K562 (cell line): ENCODE measurements around the gene SLC9A3. TPM values are rescaled to one million over a fixed set of nuclear protein-coding genes. Genes with fewer than 3 reads are reported as not detected.

Experiments used
- ATAC-seq: fragments of 200-7000 bp; cut with Tn5 transposase; 3 replicates; pipeline ENCODE4 v1.9.1; 2020; ENCODE audit warnings: moderate library complexity
- BruUV-seq: library from RNA; stranded (reverse); fragments of 400-500 nt; replicated peaks from 2 replicates; lab custom pipeline; 2021; lab: Mats Ljungman, UMichigan
- CTCF ChIA-PET: fragments of 300-600 bp; formaldehyde crosslinking; extraction: SDS; loops from one replicate; lab custom pipeline; 2021; ENCODE audit warnings: low intra/inter-chr PET ratio; lab: Yijun Ruan, JAX
- POLR2A ChIA-PET: fragments of 300-600, 350-650 bp; sonication (Branson Sonifier 250); formaldehyde crosslinking; extraction: SDS; loops from one replicate; lab custom pipeline; 2021; ENCODE audit warnings: antibody characterized with exemption, inconsistent platforms; lab: Yijun Ruan, JAX
- DNase-seq, 4 experiments: peaks; one replicate each; pipeline versions ENCODE4 v3.0.0 to v3.0.0-alpha.2; 2011 to 2018; ENCODE audit warnings: low spot score in 3 of 4, mixed read lengths in 3 of 4; ENCODE audit errors: extremely low read depth in 1 of 4
- FAIRE-seq: peaks from 2 replicates; lab custom pipeline; 2011; peaks lifted over from hg19 to GRCh38; lab: Jason Lieb, UNC
- H2AFZ ChIP-seq: 2 replicates; pipeline ENCODE4 v1.6.0; 2011; ENCODE audit warnings: low read depth, low read length, control low read depth, inconsistent platforms
- H3K27ac ChIP-seq: fragments of 200-600 bp; 3 replicates; pipeline ENCODE4 v1.8.0; 2011; ENCODE audit warnings: low read depth, mild to moderate bottlenecking, control low read depth, inconsistent platforms, low read length, moderate library complexity, mixed read lengths; ENCODE audit errors: extremely low read depth
- H3K27me3 ChIP-seq, 2 experiments: fragments of 300-600 bp in 1 of 2; 2 replicates in 1 of 2; 3 replicates in 1 of 2; pipeline versions ENCODE4 v1.6.0 to v1.8.0; 2011; ENCODE audit warnings: inconsistent platforms in 2 of 2, low read length in 2 of 2, mild to moderate bottlenecking in 1 of 2, mixed read lengths in 1 of 2, moderate library complexity in 1 of 2; ENCODE audit not compliant: control insufficient read depth in 2 of 2, insufficient read depth in 2 of 2
- H3K36me3 ChIP-seq: fragments of 300-600 bp; 3 replicates; pipeline ENCODE4 v1.8.0; 2011; ENCODE audit warnings: mild to moderate bottlenecking, low read length, inconsistent platforms; ENCODE audit not compliant: control insufficient read depth, insufficient read depth
- H3K4me1 ChIP-seq, 2 experiments: fragments of 200-600 bp in 1 of 2; replicated peaks in 1 of 2; 2 replicates in 1 of 2; 3 replicates in 1 of 2; pipeline versions ENCODE4 v1.5.1 to v1.8.0; 2011; ENCODE audit warnings: inconsistent platforms in 2 of 2, low read length in 2 of 2, mild to moderate bottlenecking in 1 of 2, mixed read lengths in 1 of 2, moderate library complexity in 1 of 2; ENCODE audit not compliant: control insufficient read depth in 2 of 2, insufficient read depth in 2 of 2
- H3K4me2 ChIP-seq: 2 replicates; pipeline ENCODE4 v1.6.1; 2011; ENCODE audit warnings: low read length, control low read depth, inconsistent platforms, mixed read lengths; ENCODE audit not compliant: insufficient read depth
- H3K4me3 ChIP-seq: fragments of 200-600 bp; sonication (generic), shearing (Covaris generic); 2 replicates; pipeline ENCODE4 v1.5.1; 2016; ENCODE audit warnings: control low read depth, inconsistent platforms
- H3K79me2 ChIP-seq: fragments of 200-600 bp; 3 replicates; pipeline ENCODE4 v1.8.0; 2011; ENCODE audit warnings: low read length, inconsistent platforms; ENCODE audit not compliant: control insufficient read depth, insufficient read depth
- H3K9ac ChIP-seq, 2 experiments: 2 replicates each; pipeline versions ENCODE4 v1.6.0 to v1.6.1; 2011; ENCODE audit warnings: low read depth in 2 of 2, low read length in 2 of 2, control low read depth in 1 of 2, inconsistent platforms in 1 of 2, mild to moderate bottlenecking in 1 of 2, mixed read lengths in 1 of 2; ENCODE audit not compliant: insufficient read depth in 1 of 2
- H3K9me1 ChIP-seq: one replicate; pipeline ENCODE4 v1.6.0; 2011; ENCODE audit warnings: inconsistent platforms, mild to moderate bottlenecking, low read length, moderate library complexity; ENCODE audit not compliant: control insufficient read depth, insufficient read depth
- H3K9me3 ChIP-seq: replicated peaks from 2 replicates; pipeline ENCODE4 v1.5.1; 2011; ENCODE audit warnings: low read depth, low read length, inconsistent platforms; ENCODE audit not compliant: control insufficient read depth, insufficient read depth
- H4K20me1 ChIP-seq: replicated peaks from 2 replicates; pipeline ENCODE4 v1.6.1; 2011; ENCODE audit warnings: low read length, inconsistent platforms, mixed read lengths; ENCODE audit not compliant: control insufficient read depth, insufficient read depth
- ILK ChIP-seq: fragments of 450-650 bp; IDR thresholded peaks from 2 replicates; pipeline ENCODE4 v1.6.1; 2016; ENCODE audit warnings: missing genetic modification characterization, low read depth, mild to moderate bottlenecking, missing compliant biosample characterization, moderate library complexity, borderline replicate concordance
- POLR2G ChIP-seq: fragments of 200-400 bp; formaldehyde crosslinking; IDR thresholded peaks from 2 replicates; pipeline ENCODE4 v1.6.1; 2017; ENCODE audit warnings: low read depth, mild to moderate bottlenecking, antibody characterized with exemption, low read length, moderate library complexity
- SETDB1 ChIP-seq: IDR thresholded peaks from one replicate; pipeline ENCODE4 v1.6.1; 2012; ENCODE audit warnings: low read length, control low read depth, inconsistent platforms
- TEAD2 ChIP-seq: fragments of 450-650 bp; IDR thresholded peaks from 2 replicates; pipeline ENCODE4 v1.6.1; 2016; ENCODE audit warnings: missing genetic modification characterization, control low read depth, missing compliant biosample characterization
- ZNF274 ChIP-seq: IDR thresholded peaks from 2 replicates; pipeline ENCODE4 v1.6.1; 2011; ENCODE audit warnings: low read depth, mild to moderate bottlenecking, low read length, moderate library complexity, borderline replicate concordance
- ZNF764 ChIP-seq: fragments of 250-450 bp; sonication (Bioruptor Pico); IDR thresholded peaks from 2 replicates; pipeline ENCODE4 v1.4.0; 2020; ENCODE audit warnings: low read depth, mild to moderate bottlenecking, moderate library complexity
- WGBS: fragments of 100-300 bp; shearing (Covaris generic); methylation state at CpG from one replicate; pipeline ENCODE4 v1.1.6; 2016; ENCODE audit warnings: low coverage, mixed read lengths; ENCODE audit not compliant: insufficient coverage; ENCODE audit errors: missing lambda C conversion rate; 5-methylcytosine and 5-hydroxymethylcytosine counted together
- in situ Hi-C: fragments of 300-500 bp; cut with MboI; formaldehyde crosslinking; loops from 4 replicates; pipeline ENCODE4 v1.15.0; 2018; ENCODE audit warnings: inconsistent platforms, mixed read lengths
- intact Hi-C: fragments of 100-400 bp; cut with micrococcal nuclease; formaldehyde crosslinking; loops from 2 replicates; pipeline ENCODE4 v1.14.2; 2022
- polyA plus RNA-seq, 8 experiments: library from polyadenylated mRNA; depleted of rRNA in 4 of 8; stranded (reverse) in 5 of 8; unstranded in 3 of 8; fragments of >200 nt; fragmentation: Nextera tagmentation in 2 of 8; fragmentation: Illumina TruSeq in 1 of 8; extraction: Ambion mirVana in 2 of 8; extraction: Trizol in 1 of 8; gene quantifications; 2 replicates each; pipeline versions ENCODE4 v1.2.1 to v1.2.3, GENCODE V29; 2011 to 2014; ENCODE audit warnings: inconsistent platforms in 1 of 8, missing spikeins in 1 of 8
- total RNA-seq, 7 experiments: library from RNA; depleted of rRNA in 6 of 7; stranded (reverse); fragments of >200 nt in 6 of 7; fragmentation: Illumina TruSeq in 2 of 7; extraction: Trizol in 2 of 7; gene quantifications; 2 replicates each; pipeline versions ENCODE4 v1.2.1 to v1.2.3, GENCODE V29; 2011 to 2021; ENCODE audit warnings: low replicate concordance in 1 of 7
- TF ChIP-seq, protein P1 (sequence below), 2 experiments: IDR thresholded peaks in 1 of 2; conservative IDR thresholded peaks in 1 of 2; 2 replicates each; pipeline ENCODE4 v1.6.1; 2016; ENCODE audit warnings: low read depth in 2 of 2, mild to moderate bottlenecking in 1 of 2, missing compliant biosample characterization in 1 of 2, missing genetic modification characterization in 1 of 2, moderate library complexity in 1 of 2
- TF ChIP-seq, protein P2 (sequence below): fragments of 200-800 bp; sonication (Bioruptor generic); IDR thresholded peaks from 2 replicates; pipeline ENCODE4 v1.6.1; 2017; ENCODE audit warnings: missing genetic modification characterization, missing compliant biosample characterization

The SLC9A3 gene
- total and polyA plus RNA-seq, 9 of the 15 experiments (the other 6 are each of a cell fraction or from before 2014, with no cell fraction given): 1.5 to 5.8 (median 3.7) TPM; not detected in 2

DNA sequence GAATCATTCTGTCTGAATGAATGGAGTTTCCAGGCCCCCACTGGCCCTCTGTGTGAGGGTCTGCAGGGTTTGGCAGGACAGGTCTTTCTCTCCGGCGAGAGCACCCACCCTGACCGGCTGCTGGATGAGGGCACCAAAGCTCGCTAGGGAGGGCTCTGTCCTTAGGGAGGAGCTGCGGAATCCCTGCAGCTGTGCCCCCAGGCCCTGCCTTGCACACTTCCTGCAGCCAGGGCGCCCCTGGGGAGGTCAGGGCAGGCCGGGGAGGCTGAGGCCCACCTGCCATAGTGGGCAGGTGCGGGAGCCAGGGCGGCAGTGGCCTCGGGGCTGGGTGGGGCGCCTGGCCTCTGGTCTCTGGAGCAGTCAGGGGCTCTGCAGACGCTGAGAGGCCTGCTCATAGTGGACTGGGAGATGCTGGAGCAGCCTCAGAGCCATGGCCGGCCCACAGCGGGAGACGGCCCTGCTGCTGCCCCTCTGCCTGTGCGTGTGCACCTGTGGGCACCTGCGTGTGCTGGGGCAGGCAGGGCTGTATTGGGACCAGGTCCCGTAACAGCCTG is 45.2 kb downstream of the SLC9A3 start:
- no peak overlapping the region for H3K9ac ChIP-seq
- in situ Hi-C loops: no loop called here
- DNase-seq (no peak), FAIRE-seq (no peak), ATAC-seq (no peak)
- H3K36me3 ChIP-seq: no peaks in the 10 kb centered on the region
- POLR2A ChIA-PET: interaction anchor here (0.6 to 0.7 kb wide), 2 partner anchors 62 to 139 kb away, joined by 3 read pairs; no protein-coding TSS in a partner anchor
- no peaks in the 10 kb centered on the region for H3K9me1 ChIP-seq
- H3K4me3 ChIP-seq: no peak overlapping the region
- whole genome bisulfite sequencing: 23% methylated on average over 15 of the region's 18 CpGs
- CTCF ChIA-PET: no interaction called here
- intact Hi-C loops: loop anchor here (10.0 kb wide), 1 partner anchor 136 kb away; the partner anchor contains the start of gene CEP72
- no peak overlapping the region for H3K4me2 ChIP-seq
- TF ChIP-seq, protein P1, sequence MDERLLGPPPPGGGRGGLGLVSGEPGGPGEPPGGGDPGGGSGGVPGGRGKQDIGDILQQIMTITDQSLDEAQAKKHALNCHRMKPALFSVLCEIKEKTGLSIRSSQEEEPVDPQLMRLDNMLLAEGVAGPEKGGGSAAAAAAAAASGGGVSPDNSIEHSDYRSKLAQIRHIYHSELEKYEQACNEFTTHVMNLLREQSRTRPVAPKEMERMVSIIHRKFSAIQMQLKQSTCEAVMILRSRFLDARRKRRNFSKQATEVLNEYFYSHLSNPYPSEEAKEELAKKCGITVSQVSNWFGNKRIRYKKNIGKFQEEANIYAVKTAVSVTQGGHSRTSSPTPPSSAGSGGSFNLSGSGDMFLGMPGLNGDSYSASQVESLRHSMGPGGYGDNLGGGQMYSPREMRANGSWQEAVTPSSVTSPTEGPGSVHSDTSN (CRISPR knock-in tag; IDR thresholded peaks at IDR 0.05; ENCODE audit: low read depth): no peak
- TF ChIP-seq, protein P1 (tag; conservative IDR thresholded peaks at IDR 0.05; ENCODE audit: low read depth): no peak
- TF ChIP-seq TEAD2 (tag) (no peak), ZNF764 (no peak), SETDB1 (no peak), ZNF274 (no peak), ILK (tag) (no peak), POLR2G (peak; percentile 43; the same call in 1 of the 2 replicates)
- TF ChIP-seq, protein P2, sequence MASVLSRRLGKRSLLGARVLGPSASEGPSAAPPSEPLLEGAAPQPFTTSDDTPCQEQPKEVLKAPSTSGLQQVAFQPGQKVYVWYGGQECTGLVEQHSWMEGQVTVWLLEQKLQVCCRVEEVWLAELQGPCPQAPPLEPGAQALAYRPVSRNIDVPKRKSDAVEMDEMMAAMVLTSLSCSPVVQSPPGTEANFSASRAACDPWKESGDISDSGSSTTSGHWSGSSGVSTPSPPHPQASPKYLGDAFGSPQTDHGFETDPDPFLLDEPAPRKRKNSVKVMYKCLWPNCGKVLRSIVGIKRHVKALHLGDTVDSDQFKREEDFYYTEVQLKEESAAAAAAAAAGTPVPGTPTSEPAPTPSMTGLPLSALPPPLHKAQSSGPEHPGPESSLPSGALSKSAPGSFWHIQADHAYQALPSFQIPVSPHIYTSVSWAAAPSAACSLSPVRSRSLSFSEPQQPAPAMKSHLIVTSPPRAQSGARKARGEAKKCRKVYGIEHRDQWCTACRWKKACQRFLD (CRISPR knock-in tag): no peak
- H3K27ac ChIP-seq: no peak overlapping the region
- H3K4me1 ChIP-seq: peaks cover 0 to 81% of the 10 kb centered on the region in 2 experiments; a peak in 2 of 5 replicates
- peaks cover 25 to 83% of the 10 kb centered on the region in 2 experiments; a peak in 4 of 5 replicates for H3K27me3 ChIP-seq
- no TSS peak for BruUV-seq
- H4K20me1 ChIP-seq: peaks cover 14% of the 10 kb centered on the region; the same call in 1 of the 2 replicates
- H3K9me3 ChIP-seq: no peaks in the 10 kb centered on the region
- H3K79me2 ChIP-seq: no peaks in the 10 kb centered on the region
- no peak overlapping the region for H2AFZ ChIP-seq
